ENCODE data around the gene NCSTN.

The NCSTN gene

DNA sequence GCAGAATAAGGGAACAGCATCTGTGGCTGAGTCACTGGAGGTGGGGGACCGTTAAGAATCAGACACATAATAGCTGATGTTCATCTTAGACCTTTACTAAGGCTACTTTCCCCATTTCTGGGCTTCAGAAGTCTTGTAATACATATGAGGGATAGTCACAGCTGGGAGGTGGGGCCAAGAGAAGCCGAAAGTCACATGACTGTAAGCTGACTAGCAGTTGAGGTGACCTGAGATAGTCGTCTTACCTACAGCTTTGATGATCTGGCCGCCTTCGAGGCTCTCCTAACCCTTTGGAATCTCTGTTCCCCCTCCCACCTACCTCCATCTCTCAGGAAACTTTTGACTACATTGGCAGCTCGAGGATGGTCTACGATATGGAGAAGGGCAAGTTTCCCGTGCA lies 9.4 kb downstream of the NCSTN start:
- DNase-seq (ENCODE audit: low read depth) = no peak

DNA sequence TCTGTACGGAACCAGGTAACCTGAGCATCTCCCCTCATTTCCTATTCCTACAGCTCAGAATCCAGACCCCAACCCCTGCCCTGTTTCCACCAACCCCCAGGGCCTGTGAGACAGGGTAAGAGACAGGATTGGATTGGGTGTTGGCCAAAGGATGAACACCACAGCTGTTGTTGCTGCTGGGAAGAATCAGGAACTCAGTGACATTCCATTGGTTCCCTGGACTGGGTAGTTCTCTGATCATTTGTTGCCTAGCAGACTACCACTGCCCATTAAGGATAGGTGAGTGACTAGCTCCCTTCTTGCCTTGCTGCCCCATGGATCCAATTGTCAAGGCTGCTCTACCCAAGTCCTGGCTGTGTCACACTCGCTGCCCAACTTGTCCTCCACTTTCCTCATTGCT lies 10.0 kb downstream of the NCSTN start:
- no peak for DNase-seq (ENCODE audit: low read depth)

DNA sequence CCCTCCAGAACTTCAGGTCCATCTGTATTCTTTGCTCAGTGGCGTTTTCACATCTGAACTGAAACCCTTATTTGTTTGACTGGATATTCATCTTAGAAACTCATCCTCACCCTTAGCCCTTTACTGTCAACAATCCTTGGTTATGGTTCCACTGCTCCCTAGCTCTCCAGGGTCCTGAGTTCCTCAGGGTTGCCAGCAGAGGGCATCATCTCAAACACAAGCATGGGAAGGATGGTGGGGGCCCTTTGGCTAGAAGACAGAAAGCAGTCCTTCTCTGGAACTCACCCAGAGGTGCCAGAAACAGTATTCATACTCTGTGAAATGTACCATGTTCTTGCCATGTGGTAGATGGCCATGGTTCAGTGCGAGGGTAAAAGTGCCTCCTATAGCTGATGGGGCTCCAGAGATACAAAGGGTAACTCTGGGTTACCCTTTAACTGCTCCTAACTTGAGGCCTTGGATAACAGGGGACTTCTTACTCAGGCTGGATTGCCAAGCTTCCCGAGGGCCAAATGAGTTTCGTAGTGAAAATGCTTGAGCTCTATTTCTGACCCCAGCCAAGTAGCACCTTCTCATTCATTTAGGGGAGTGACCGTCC lies 11.3 kb downstream of the NCSTN start:
- DNase-seq (ENCODE audit: low read depth) = no peak

DNA sequence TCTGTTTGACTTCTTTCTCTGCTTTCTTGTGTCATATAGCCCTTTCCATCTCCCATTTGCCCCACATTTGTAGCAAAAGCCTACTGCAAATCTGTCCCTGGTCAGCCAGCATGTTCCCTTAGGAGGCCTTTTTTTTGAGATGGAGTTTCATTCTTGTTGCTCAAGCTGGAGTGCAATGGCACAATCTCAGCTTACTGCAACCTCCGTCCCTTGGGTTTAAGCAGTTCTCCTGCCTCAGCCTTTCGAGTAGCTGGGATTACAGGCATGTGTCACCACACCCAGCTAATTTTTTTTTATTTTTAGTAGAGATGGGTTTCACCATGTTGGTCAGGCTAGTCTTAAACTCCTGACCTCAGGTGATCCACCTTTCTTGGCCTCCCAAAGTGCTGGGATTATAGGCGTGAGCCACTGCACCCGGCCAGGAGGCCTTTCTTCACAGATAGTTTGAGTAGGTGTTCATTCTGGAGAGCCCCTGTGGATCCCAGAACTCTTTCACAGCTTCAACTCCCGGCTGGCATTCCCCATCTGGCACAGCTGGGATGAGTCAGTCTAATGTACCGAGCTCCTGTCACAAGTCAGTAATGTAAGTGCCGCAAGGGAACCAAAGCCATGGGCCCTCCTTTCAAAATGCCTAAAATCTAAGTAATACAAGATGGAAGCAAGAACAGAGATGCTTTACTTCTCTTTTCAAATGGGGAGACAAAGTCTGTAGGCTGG lies 14.3 kb downstream of the NCSTN start:
- no peak for DNase-seq (ENCODE audit: low read depth)

DNA sequence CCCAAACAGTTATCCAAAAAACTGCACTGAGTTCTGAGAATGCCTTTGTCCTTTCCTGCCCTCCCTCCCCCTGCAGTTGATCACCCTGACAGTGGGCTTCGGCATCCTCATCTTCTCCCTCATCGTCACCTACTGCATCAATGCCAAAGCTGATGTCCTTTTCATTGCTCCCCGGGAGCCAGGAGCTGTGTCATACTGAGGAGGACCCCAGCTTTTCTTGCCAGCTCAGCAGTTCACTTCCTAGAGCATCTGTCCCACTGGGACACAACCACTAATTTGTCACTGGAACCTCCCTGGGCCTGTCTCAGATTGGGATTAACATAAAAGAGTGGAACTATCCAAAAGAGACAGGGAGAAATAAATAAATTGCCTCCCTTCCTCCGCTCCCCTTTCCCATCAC lies 14.9 kb downstream of the NCSTN start:
- DNase-seq (ENCODE audit: low read depth) = no peak

- DNase-seq (ENCODE audit: low read depth) = no peak
These were observed 16.5 kb downstream of the NCSTN start for GRCh38 chr1:160359559-160360226.

DNA sequence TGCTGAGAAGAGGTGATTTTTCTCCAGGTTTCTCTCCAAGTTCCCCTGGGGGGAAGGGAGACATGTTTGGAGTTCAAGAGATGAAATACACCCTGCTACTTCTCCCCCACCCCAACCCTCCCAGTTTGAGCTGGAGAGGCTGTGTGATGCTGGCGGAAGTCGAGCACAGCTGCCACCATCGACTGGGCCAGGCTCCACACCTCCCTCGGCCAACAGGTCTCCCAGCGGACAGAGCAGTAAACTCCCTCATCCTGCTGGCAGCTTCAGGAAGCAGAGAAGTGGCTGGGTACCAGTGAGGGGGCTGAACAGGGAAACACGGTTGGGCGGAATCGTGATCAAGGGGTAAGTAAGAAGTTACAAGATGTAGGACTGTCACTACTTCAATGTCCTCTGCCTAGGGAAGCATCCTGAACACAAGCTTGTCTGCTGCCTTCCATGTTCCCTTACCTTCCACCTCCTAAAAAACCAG lies 17.1 kb downstream of the NCSTN start:
- no peak for DNase-seq (ENCODE audit: low read depth)

DNA sequence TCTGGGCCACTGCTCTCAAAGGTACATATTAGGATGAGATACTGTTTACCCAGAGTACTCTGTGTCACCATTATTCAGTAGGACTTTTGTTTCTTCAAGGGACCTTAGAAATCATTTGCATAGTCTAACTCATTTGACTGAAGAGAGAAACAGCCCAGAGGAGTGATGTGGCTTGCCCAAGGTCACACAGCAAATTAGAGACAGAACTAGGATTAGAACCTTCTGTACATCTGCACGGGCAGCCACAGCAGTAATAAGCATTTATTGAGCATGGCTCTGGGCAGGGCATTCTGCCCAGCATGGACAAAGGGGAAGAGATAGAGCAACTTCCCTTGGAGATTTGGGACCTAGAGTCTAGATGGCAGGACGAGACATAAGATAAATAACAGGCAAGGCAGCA lies 18.0 kb downstream of the NCSTN start:
- no peak for DNase-seq (ENCODE audit: low read depth)

- no peak for DNase-seq (ENCODE audit: low read depth)
These were observed 18.6 kb downstream of the NCSTN start for GRCh38 chr1:160361814-160362167.

GRCh38 chr1:160362168-160362957 lies 19.2 kb downstream of the NCSTN start:
- no peak for DNase-seq (ENCODE audit: low read depth)

DNA sequence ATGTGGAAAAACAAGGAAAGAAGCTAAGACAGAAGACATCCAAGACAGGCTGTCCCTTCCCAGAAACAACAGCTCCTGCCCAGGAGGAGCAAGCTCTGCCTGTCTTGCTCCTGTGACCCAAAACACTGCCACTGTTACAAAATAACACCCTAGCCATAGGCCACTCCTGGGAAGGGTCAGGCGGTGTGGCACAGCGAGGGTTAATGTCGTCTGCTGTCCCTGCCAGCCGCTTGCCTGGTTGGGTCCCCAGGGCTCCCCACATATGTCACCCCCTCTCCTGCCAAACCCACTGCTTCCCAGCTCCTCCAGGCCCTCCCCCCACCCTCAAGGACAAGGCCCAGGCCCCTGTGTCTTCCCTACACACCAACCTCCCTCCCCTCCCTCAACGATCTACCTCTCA lies 19.8 kb downstream of the NCSTN start:
- no peak for DNase-seq (ENCODE audit: low read depth)

DNA sequence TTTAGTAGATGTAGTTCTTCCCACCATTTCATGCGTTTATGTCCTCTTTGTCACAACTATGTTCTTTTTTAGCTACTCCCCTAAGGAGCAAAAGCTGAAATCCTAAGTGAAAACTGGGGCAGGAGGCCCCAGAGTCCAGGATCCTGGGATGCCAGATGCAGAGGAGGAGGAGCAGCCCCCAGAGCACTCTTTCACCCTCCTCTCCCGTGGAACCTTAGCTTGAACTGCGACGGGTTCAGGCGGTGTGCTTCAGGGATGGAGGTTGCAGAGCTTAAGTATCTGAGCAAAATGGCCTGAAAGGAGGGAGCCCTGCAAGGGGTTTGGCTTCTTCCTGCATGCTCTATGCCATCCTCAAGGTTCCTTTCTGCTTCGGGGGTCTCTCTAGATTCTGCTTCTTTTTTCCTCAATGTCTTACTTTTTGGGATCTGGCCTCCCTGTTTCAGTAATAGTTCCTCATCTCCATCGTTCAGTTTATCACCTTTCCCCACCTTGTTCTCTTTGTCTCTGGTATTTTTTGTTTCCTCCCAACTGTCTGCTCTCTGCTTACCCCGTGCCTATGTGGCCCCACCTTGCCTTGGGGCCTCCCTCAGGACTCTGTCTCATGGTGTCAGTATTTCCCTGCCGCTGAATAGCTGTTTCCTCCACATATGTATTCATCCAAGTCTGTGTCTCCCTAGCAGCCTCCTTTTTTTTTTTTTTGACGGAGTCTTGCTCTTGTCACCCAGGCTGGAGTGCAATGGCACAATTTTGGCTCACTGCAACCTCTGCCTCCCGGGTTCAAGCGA lies 21.0 kb downstream of the NCSTN start:
- no peak for DNase-seq (ENCODE audit: low read depth)

GRCh38 chr1:160365325-160365724 lies 22.1 kb downstream of the NCSTN start:
- no peak for DNase-seq (ENCODE audit: low read depth)

GRCh38 chr1:160366731-160367515 lies 23.7 kb downstream of the NCSTN start, which contains the start of gene NHLH1:
TSS of gene NHLH1 (plus strand) at chr1:160367071. CDS start at chr1:160370732, 3,661 bp downstream.
- no peak for DNase-seq (ENCODE audit: low read depth)

DNA sequence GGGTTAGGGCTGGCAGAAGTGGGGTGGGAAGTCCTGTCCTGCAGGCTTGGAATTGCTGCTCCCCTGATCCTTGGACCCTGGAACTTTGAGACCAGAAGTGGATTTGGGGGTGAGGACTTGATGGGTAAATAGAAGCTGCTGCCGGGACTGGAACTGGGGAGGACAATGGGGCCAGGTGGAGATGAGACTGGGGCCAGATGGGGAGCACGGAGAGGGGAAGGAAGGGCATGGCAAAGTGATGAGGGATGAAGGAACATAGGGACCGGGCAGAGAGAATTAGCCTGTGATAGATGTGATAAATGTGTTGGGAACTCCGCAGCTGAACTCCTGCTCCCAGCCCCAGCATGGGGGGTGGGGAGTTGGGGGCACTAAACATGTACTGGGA lies 24.3 kb downstream of the NCSTN start:
- no peak for DNase-seq (ENCODE audit: low read depth)

GRCh38 chr1:160367934-160368923 lies 25.0 kb downstream of the NCSTN start:
- DNase-seq (ENCODE audit: low read depth) = no peak

DNA sequence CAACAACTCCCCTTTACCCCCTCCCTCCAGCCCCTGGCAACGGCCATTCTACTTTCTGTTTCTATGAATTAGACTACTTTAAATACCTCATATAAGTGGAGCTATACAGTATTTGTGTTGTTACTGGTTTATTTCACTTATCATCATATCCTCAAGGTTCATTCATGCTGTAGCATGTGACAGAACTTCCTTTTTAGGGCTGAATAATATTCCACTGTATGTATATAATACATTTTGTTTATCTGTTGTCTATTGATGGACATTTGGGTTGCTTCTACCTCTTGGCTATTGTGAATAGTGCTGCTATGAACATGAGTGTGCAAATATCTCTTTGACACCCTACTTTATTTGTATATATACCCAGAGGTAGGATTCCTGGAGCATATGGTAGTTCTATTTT lies 25.9 kb downstream of the NCSTN start:
- DNase-seq (ENCODE audit: low read depth) = no peak

DNA sequence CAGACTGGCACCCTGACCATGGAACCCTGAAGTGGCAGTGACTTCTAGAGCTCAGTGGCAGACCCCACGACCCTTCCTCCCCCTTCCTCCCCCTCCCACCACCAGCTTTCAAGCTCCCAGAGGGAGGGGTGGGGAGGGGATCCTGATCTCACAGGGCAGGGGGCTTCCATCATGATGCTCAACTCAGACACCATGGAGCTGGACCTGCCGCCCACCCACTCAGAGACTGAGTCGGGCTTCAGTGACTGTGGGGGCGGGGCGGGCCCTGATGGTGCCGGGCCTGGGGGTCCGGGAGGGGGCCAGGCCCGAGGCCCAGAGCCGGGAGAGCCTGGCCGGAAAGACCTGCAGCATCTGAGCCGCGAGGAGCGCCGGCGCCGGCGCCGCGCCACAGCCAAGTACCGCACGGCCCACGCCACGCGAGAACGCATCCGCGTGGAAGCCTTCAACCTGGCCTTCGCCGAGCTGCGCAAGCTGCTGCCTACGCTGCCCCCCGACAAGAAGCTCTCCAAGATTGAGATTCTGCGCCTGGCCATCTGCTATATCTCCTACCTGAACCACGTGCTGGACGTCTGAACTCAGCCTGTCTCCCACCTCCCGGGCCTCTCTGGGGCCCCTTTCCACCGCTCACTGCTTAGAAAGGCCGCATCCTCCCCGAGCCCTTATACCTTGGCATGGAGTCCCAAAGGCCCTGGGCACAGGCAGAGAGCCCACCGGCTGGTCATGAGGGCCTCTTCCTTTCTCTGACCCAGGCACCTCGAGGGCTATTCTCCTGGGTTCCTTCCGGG lies 27.6 kb downstream of the NCSTN start:
- no peak for DNase-seq (ENCODE audit: low read depth)

DNA sequence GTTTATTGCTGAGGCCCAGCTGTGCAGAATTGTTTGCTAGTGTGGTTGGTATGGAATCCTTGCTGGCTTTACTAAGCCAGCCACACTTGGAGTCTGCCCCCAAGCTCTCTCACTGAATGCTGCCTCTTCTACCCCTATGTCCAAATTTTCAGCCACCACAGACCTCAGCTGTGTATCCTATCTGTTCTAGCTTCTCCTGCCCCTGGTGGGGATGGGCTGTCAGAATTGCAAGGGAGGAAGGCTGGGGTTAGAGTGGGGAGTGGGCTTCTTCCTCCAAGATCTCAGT lies 28.1 kb downstream of the NCSTN start:
- no peak for DNase-seq (ENCODE audit: low read depth)

Measured in T follicular helper cell (primary cell).